ENCODE measurements around the gene CRHR2.

Gene CRHR2

DNA sequence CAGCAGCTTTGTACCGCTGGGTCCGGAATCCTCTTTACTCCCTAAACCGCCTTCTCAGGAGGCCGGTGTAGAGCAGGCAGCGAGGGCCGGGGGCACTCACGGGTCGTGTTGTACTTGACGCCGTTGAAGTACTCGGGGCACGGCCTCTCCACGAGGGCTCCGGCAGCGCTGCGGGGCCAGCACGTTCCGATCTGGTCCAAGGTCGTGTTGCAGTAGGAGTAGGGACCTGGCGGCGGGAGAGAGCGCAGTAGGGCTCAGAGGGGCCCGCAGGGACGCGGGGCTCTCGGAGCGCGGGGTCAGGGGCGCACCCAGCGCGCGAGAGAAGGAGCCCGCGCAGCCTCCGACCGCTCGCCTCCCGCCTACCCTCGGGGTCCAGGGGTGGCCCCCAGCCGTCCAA lies 443 bp downstream of the CRHR2 start:
- no peak for DNase-seq (ENCODE audit: low spot score)
- Mint-ChIP-seq H3K9me3 (no peaks in the 10 kb centered on the region), H3K27ac (no peak overlapping the region), H3K36me3 (ENCODE audit: low read depth) (no peaks in the 10 kb centered on the region), H3K4me1 (ENCODE audit: low read depth) (peaks cover 5% of the 10 kb centered on the region), H3K4me3 (peak overlapping the region; percentile 58), H3K27me3 (ENCODE audit: low read depth) (peaks cover 66% of the 10 kb centered on the region)

DNA sequence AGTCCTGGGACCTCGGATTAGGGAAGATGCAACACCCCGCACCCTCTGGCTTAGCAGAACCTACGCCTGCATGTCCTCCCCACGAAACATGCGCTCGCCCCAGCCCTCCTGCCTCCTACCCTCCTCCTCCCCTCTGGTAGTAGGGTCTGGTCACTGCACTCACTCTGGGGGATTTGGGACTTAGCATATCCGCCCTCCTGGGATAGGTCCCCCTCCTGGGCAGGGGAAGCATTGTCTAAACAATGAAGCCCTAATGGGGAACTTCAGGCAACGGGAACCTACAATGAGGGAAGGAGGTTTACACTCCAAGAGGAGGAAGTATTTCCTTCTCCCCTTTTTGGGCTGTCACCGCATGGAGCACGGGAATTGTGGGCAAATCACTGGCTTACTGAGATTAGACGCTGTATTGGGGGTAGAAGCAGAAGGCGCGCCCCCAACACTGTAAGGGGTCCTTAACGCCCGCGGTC lies 892 bp downstream of the CRHR2 start:
- no peak overlapping the region for H3K27ac Mint-ChIP-seq
- no peaks in the 10 kb centered on the region for H3K36me3 Mint-ChIP-seq (ENCODE audit: low read depth)
- H3K4me1 Mint-ChIP-seq (ENCODE audit: low read depth) = peaks cover 5% of the 10 kb centered on the region
- no peaks in the 10 kb centered on the region for H3K9me3 Mint-ChIP-seq
- H3K27me3 Mint-ChIP-seq (ENCODE audit: low read depth) = peaks cover 67% of the 10 kb centered on the region
- DNase-seq (ENCODE audit: low spot score) = no peak
- H3K4me3 Mint-ChIP-seq = peak overlapping the region; percentile 58

DNA sequence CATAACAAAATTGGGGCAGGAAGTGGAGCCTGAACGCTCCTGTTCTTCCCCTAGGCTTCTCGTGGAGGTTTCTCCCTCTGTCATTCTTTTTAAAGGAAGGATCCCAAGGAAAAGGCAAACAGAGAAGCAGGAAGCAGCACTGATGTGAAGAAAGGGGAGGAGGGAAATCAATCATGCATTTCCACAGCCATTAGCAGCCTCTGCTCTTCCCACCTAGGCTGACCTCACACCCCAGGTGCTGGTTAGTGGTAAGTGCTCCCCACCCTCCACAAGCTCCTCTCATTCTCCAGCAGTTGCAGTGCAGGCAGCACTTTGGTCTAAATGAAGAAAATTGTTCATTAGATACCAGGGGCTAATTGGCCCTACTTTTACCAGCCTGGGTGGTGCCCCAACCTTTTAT lies 2.6 kb downstream of the CRHR2 start:
- H3K9me3 Mint-ChIP-seq = no peaks in the 10 kb centered on the region
- DNase-seq (ENCODE audit: low spot score) = no peak
- H3K27me3 Mint-ChIP-seq (ENCODE audit: low read depth) = peaks cover 63% of the 10 kb centered on the region
- no peak overlapping the region for H3K4me3 Mint-ChIP-seq
- no peak overlapping the region for H3K27ac Mint-ChIP-seq
- peaks cover 5% of the 10 kb centered on the region for H3K4me1 Mint-ChIP-seq (ENCODE audit: low read depth)
- H3K36me3 Mint-ChIP-seq (ENCODE audit: low read depth) = no peaks in the 10 kb centered on the region

DNA sequence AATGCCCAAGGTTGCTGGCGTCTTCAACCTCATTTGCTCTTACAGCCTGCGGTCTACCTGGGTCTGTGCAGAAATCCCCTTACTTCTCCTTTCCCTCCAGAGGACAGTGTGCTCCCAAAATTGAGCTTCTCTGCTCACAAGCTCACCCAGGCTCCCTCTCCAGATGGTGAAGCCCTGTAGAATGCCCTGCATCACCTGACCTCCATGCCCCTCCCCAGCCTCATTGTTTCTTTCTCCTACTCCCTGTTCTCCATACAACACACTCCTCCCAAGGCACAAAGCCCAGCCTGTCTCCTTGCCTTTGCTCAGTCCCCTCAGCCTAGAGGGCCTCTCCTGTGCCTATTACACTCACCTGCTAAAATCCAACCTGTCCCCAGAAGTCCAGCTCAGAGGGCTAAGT lies 3.5 kb downstream of the CRHR2 start:
- Mint-ChIP-seq H3K4me3 (no peak overlapping the region), H3K9me3 (no peaks in the 10 kb centered on the region), H3K36me3 (ENCODE audit: low read depth) (no peaks in the 10 kb centered on the region), H3K27me3 (ENCODE audit: low read depth) (peaks cover 56% of the 10 kb centered on the region), H3K27ac (no peak overlapping the region), H3K4me1 (ENCODE audit: low read depth) (peaks cover 5% of the 10 kb centered on the region)
- no peak for DNase-seq (ENCODE audit: low spot score)

DNA sequence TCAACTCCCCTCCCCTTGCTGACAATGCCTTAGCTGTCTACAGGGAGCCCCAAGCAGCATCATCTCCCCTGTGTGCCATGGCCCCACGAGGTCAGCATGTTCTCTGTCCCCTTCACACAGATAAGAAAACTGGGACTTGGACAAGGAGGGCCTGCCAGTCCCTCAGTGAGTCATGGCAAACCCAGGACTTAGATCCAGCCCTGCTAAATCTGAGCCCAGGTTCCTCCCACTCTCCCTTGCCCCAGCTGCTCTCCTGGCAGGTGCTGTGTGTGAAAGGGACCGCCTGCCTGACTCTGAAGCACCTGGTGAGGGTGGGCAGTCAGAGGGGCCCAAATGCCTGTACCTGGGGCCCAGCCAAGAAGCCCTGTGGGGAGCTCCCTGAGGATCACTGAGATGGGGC lies 7.4 kb downstream of the CRHR2 start:
- no peak for DNase-seq (ENCODE audit: low spot score)

DNA sequence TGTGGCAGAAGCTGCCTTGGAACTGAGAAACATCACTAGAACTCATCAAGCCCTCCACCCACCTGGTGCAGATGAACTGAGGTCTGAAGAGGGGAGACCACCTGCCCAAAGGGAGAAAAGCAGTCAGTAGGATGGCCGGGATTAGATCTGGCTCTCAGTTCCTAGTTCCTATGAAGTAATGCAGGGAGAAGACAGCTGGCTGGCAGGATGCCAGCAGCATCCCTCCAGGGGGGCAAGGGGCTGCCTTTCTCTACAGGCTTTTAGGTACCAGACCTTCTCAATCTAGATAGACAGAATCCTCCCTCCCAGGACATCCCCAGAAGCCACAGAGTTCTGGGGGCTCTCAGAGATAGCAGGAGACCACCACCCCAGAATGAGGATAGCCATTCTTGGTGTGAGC lies 7.8 kb downstream of the CRHR2 start:
- H3K36me3 Mint-ChIP-seq (ENCODE audit: low read depth) = no peaks in the 10 kb centered on the region
- no peak overlapping the region for H3K4me3 Mint-ChIP-seq
- no peaks in the 10 kb centered on the region for H3K9me3 Mint-ChIP-seq
- no peaks in the 10 kb centered on the region for H3K4me1 Mint-ChIP-seq (ENCODE audit: low read depth)
- H3K27ac Mint-ChIP-seq = no peak overlapping the region
- H3K27me3 Mint-ChIP-seq (ENCODE audit: low read depth) = peaks cover 16% of the 10 kb centered on the region
- no peak for DNase-seq (ENCODE audit: low spot score)

More for the DNA sequence above, 7.4 kb downstream of the CRHR2 start:
- Mint-ChIP-seq H3K9me3 (no peaks in the 10 kb centered on the region), H3K27me3 (ENCODE audit: low read depth) (peaks cover 21% of the 10 kb centered on the region), H3K36me3 (ENCODE audit: low read depth) (no peaks in the 10 kb centered on the region), H3K4me3 (no peak overlapping the region), H3K27ac (no peak overlapping the region), H3K4me1 (ENCODE audit: low read depth) (no peaks in the 10 kb centered on the region)

DNA sequence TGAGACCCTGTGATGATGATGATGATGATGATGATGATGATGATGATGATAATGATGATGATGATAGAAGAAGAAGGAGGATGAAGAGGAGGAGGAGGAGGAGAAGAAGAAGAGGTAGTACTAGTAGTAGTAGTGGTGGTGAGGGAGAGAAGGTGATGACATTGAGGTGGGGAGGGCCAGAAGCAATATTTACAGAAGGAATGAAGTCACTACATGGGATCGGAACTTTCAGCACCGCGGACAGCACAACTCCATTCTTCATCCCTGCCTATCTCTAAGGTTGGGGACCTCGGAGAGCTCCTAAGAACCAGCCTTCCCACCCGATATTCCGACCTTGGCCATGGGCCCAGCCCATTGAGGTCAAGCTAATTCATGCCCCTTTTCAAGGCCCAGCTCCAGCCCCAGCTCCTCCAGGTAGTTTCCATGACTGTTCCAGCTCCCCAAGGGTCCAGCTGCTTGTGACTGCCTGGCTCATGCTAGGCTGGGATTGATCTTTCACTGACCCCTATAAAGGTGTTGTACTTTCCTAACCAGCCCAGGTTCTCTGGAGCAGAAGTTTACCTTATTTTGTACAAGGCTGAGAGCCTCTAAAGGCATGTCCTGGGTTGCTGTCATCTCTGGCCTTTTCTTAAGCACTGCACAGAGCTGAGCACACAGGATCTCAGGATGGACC lies 10.3 kb downstream of the CRHR2 start:
- no peaks in the 10 kb centered on the region for H3K36me3 Mint-ChIP-seq (ENCODE audit: low read depth)
- H3K4me3 Mint-ChIP-seq = no peak overlapping the region
- no peaks in the 10 kb centered on the region for H3K4me1 Mint-ChIP-seq (ENCODE audit: low read depth)
- peaks cover 2% of the 10 kb centered on the region for H3K27me3 Mint-ChIP-seq (ENCODE audit: low read depth)
- no peak for DNase-seq (ENCODE audit: low spot score)
- H3K9me3 Mint-ChIP-seq = no peaks in the 10 kb centered on the region
- no peak overlapping the region for H3K27ac Mint-ChIP-seq

DNA sequence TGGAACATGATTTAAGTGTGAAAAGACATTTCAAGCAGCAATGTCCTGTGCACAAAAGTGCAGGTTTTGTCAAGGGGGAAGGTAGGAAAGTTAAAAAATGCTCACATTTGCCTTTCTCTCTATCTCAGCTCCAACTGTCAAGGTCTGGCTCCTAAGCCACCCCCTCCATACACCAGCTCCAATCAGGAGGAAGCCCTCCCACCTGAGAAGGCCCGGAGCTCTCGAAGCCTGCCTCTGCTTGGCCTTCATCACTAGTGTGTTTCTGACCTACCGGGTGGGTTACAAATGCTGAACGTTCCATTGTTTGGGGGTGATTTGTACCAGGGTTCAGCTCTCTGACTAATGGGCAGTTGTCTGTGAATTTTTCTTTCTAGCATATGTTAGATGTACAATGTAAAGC lies 14.2 kb downstream of the CRHR2 start:
- H3K4me1 Mint-ChIP-seq (ENCODE audit: low read depth) = no peaks in the 10 kb centered on the region
- H3K27me3 Mint-ChIP-seq (ENCODE audit: low read depth) = no peaks in the 10 kb centered on the region
- no peak overlapping the region for H3K4me3 Mint-ChIP-seq
- H3K9me3 Mint-ChIP-seq = no peaks in the 10 kb centered on the region
- DNase-seq (ENCODE audit: low spot score) = no peak
- no peak overlapping the region for H3K27ac Mint-ChIP-seq
- H3K36me3 Mint-ChIP-seq (ENCODE audit: low read depth) = no peaks in the 10 kb centered on the region

DNA sequence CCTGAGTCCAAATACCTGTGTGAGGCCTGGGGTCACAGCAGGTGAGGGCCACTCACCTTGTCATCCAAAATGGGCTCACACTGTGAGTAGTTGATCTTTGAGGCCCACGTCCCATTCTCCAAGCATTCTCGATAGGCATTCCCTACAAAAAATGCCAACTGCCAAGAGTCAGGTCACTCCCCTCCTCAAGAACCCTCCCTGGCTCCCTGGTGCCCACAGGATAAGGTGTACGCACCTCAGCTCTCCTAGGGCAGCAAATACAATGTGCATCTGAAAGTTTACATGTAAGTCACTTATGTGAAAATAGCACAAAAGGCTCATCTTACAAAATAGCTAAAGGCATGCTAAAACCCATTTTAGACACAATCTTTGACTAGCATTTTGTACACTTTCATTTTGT lies 15.1 kb downstream of the CRHR2 start:
- DNase-seq (ENCODE audit: low spot score) = no peak
- Mint-ChIP-seq H3K27me3 (ENCODE audit: low read depth) (no peaks in the 10 kb centered on the region), H3K9me3 (no peaks in the 10 kb centered on the region), H3K36me3 (ENCODE audit: low read depth) (no peaks in the 10 kb centered on the region), H3K4me1 (ENCODE audit: low read depth) (no peaks in the 10 kb centered on the region), H3K27ac (no peak overlapping the region), H3K4me3 (no peak overlapping the region)

DNA sequence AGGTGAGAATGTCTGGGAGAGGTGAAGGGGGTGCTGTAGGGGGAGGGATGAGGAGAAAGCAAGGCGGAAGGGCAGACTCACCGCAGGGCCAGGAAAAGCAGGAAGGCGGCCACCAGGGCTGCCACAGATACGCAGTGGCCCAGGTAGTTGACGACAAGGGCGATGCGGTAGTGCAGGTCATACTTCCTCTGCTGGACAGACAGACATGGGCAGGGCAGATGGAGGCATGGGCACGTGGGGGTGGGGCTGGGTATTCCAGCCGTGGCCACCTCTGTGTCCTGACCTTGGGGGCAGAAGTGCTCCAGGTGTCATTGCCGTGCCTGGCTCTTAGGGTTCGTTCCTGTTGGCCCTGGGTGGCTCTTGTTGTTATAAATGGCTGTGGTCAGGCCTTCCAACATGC lies 16.8 kb downstream of the CRHR2 start:
- H3K4me3 Mint-ChIP-seq = no peak overlapping the region
- H3K4me1 Mint-ChIP-seq (ENCODE audit: low read depth) = no peaks in the 10 kb centered on the region
- no peaks in the 10 kb centered on the region for H3K36me3 Mint-ChIP-seq (ENCODE audit: low read depth)
- H3K27me3 Mint-ChIP-seq (ENCODE audit: low read depth) = no peaks in the 10 kb centered on the region
- no peak for DNase-seq (ENCODE audit: low spot score)
- no peak overlapping the region for H3K27ac Mint-ChIP-seq
- no peaks in the 10 kb centered on the region for H3K9me3 Mint-ChIP-seq

DNA sequence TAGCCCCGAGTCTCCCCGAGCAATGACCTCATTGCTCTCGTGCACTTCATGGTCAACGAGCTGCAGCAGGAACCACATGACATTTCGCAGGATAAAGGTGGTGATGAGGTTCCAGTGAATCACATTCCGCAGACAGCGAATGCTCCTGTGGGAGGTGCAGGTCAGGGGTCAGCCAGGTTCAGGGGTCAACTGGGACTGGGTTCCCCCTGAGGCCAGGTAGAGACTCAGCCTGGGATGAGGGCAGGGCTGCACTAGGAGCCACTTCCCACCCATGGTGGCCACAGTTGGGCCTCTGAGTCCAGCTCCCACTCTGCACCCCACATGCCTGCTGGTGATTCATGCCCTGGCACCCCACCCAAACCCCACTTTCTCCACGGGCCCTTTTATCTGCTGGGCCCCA lies 17.2 kb downstream of the CRHR2 start:
- no peak overlapping the region for H3K4me3 Mint-ChIP-seq
- DNase-seq (ENCODE audit: low spot score) = no peak
- H3K36me3 Mint-ChIP-seq (ENCODE audit: low read depth) = no peaks in the 10 kb centered on the region
- no peaks in the 10 kb centered on the region for H3K27me3 Mint-ChIP-seq (ENCODE audit: low read depth)
- no peak overlapping the region for H3K27ac Mint-ChIP-seq
- H3K4me1 Mint-ChIP-seq (ENCODE audit: low read depth) = no peaks in the 10 kb centered on the region
- H3K9me3 Mint-ChIP-seq = no peaks in the 10 kb centered on the region

DNA sequence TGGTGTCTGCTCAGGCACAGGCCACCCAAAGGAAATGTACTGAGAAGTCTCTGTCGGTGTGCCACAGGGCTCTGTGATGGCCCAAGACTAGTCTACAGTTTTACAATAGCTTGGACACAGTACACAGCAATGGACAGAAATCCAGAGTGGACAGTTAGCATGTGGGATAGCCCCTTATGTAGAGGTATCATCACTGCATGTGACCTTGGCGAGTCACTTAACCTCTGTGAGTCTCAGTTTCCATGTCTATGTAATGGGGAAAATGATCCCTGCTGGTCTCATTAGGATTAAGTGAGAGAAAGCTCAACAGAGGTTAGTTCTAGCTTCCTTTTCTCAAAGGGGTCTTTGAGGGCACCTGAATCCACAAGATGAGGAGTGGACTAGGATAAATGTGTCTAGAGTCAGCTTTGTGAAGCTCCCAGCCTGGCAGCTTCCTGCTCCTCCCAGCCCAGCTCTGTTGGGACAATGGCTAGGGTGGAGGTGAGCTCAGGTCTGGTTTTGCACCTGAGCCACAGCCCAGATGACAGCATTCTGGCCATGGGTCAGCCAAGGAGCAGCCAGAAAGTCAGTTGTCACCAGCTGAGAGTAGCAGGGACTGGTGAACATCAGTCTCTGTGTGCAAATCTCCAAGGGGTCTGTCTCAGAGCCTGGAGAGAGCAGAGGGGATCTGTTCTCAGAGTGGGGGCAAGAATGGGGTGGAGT lies 17.9 kb downstream of the CRHR2 start:
- Mint-ChIP-seq H3K4me3 (no peak overlapping the region), H3K4me1 (ENCODE audit: low read depth) (no peaks in the 10 kb centered on the region), H3K27ac (no peak overlapping the region), H3K36me3 (ENCODE audit: low read depth) (no peaks in the 10 kb centered on the region), H3K9me3 (no peaks in the 10 kb centered on the region), H3K27me3 (ENCODE audit: low read depth) (no peaks in the 10 kb centered on the region)
- DNase-seq (ENCODE audit: low spot score) = no peak

DNA sequence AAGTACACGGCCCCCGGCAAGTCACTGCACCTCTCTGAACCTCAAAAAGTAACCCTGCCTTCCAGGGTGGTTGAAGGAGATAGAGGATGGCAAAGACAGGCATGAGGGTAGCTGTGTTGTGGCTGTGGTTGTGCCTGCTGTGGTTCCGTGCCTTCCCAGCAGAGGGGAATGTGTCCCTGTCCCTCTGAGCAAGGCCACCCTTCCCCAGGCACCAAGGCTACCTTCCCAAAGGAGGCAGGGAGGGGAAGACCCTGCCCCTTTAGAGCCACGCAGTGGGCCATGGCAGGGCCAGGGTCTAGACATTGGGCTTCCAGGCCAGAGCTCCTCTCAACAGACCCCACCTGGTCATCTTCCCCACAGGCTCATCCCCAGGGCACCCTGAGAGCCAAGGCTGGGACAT lies 18.8 kb downstream of the CRHR2 start:
- no peaks in the 10 kb centered on the region for H3K27me3 Mint-ChIP-seq (ENCODE audit: low read depth)
- no peaks in the 10 kb centered on the region for H3K4me1 Mint-ChIP-seq (ENCODE audit: low read depth)
- DNase-seq (ENCODE audit: low spot score) = no peak
- H3K36me3 Mint-ChIP-seq (ENCODE audit: low read depth) = no peaks in the 10 kb centered on the region
- no peaks in the 10 kb centered on the region for H3K9me3 Mint-ChIP-seq
- no peak overlapping the region for H3K4me3 Mint-ChIP-seq
- no peak overlapping the region for H3K27ac Mint-ChIP-seq

DNA sequence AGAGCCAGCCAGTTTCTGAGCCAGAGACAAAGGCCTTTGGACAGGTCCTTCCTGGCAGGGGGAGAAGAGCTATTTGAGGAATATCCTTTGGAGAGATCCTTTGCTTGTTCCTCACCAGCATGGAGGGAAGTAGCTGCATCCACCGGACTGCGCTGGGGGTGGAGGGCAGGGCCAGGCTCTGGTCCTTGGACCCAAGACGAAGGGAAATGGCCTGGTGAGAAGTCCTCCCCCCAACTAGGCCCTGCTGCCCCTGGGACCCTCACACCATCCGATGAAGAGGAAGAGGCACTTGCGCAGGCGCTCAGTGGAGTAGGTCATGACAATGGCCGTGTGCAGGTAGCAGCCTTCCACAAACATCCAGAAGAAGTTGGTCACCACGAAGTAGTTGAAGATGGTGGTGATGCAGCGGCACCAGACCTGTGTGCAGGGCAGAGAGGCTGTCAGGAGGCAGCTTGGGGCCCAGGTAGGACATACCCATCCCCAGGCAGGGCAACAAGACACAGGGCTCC lies 19.8 kb downstream of the CRHR2 start:
- DNase-seq (ENCODE audit: low spot score) = no peak
- H3K4me3 Mint-ChIP-seq = no peak overlapping the region

More for the DNA sequence above, 19.8 kb downstream of the CRHR2 start:
- Mint-ChIP-seq H3K36me3 (ENCODE audit: low read depth) (no peaks in the 10 kb centered on the region), H3K27ac (no peak overlapping the region), H3K27me3 (ENCODE audit: low read depth) (no peaks in the 10 kb centered on the region), H3K9me3 (no peaks in the 10 kb centered on the region), H3K4me1 (ENCODE audit: low read depth) (no peaks in the 10 kb centered on the region)

Measured in T-helper 2 cell treated with Interferon-gamma antibody and Interleukin-4, amounts not matched to agents 5 μg/mL and 100 μg/mL, for 36 hours (primary cell).